PC-9 (cell line): ENCODE measurements around the gene TTC24.
"Not testable (repeated sequence)": the region's sequence is repeated elsewhere in the genome, so short reads cannot be mapped to it uniquely, and the experiment has no call there.

ENCODE experiments used
- EZH2 ChIP-seq: fragments of 200-600 bp; sonication (generic); IDR thresholded peaks from 2 replicates; pipeline ENCODE4 v1.8.0; 2017; ENCODE audit warnings: antibody characterized with exemption, low read depth
- TF ChIP-seq, protein P1 (sequence below): fragments of 200-600 bp; sonication (generic); conservative IDR thresholded peaks from 2 replicates; pipeline ENCODE4 v1.6.1; 2017; ENCODE audit warnings: mixed run types, antibody characterized with exemption, mild to moderate bottlenecking, moderate library complexity

DNA sequence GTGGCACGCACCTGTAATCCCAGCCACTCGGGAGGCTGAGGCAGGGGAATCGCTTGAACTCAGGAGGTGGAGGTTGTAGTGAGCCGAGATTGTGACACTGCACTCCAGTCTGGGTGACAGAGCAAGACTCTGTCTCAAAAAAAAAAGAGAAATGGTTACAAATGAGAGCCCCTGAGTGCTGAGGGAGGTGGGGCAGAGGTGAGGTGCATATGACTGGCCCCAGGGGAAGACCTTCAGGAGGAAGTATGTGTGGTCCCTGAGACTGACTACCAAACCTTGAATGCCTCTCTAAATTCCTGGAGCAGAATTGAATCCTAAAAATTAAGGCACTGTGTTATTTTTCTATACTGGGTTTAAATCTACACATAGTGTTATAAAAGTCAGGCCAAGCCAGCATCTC, 27.8 kb downstream of the TTC24 start:
- TF ChIP-seq, protein P1, sequence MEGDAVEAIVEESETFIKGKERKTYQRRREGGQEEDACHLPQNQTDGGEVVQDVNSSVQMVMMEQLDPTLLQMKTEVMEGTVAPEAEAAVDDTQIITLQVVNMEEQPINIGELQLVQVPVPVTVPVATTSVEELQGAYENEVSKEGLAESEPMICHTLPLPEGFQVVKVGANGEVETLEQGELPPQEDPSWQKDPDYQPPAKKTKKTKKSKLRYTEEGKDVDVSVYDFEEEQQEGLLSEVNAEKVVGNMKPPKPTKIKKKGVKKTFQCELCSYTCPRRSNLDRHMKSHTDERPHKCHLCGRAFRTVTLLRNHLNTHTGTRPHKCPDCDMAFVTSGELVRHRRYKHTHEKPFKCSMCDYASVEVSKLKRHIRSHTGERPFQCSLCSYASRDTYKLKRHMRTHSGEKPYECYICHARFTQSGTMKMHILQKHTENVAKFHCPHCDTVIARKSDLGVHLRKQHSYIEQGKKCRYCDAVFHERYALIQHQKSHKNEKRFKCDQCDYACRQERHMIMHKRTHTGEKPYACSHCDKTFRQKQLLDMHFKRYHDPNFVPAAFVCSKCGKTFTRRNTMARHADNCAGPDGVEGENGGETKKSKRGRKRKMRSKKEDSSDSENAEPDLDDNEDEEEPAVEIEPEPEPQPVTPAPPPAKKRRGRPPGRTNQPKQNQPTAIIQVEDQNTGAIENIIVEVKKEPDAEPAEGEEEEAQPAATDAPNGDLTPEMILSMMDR: not testable (repeated sequence)
- TF ChIP-seq EZH2: not testable (repeated sequence)
